HG03108 (cell line): ENCODE data around the gene ATP6V0E2.

Experiments used
- ATAC-seq: cut with Tn5 transposase; IDR thresholded peaks from one replicate; pipeline ENCODE4 v1.9.1; 2021; ENCODE audit warnings: moderate library complexity; ENCODE audit not compliant: unreplicated experiment

ATP6V0E2 gene

DNA sequence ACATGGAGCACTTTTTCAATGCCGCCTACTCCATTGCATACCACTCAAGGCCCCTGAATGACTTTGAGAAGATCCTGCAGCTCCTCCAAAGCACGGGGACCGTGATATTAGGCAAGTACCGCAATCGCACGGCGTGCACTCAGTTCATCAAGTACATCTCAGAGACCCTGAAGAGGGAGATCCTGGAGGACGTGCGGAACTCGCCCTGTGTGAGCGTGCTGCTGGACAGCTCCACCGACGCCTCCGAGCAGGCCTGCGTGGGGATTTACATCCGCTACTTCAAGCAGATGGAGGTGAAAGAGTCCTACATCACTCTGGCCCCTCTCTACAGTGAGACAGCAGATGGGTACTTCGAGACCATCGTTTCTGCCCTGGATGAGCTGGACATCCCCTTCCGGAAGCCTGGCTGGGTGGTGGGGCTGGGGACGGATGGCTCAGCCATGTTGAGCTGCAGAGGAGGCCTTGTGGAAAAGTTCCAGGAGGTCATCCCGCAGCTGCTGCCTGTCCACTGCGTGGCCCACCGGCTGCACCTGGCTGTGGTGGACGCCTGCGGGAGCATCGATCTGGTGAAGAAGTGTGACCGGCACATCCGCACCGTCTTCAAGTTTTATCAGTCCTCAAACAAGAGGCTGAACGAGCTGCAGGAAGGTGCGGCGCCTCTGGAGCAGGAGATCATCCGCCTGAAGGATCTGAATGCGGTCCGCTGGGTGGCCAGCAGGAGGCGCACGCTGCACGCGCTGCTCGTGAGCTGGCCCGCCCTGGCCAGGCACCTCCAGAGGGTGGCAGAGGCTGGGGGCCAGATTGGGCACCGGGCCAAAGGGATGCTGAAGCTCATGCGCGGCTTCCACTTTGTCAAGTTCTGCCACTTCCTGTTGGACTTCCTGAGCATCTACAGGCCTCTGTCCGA, 12.7 kb upstream of the ATP6V0E2 start:
- ATAC-seq, result no peak

DNA sequence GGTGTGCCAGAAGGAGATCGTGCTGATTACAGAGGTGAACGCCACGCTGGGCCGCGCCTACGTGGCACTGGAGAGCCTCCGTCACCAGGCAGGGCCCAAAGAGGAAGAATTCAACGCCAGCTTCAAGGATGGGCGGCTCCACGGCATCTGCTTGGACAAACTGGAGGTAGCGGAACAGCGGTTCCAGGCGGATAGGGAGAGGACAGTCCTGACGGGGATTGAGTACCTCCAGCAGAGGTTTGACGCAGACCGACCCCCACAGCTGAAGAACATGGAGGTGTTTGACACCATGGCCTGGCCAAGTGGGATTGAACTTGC, 12.1 kb upstream of the ATP6V0E2 start:
- no peak for ATAC-seq

DNA sequence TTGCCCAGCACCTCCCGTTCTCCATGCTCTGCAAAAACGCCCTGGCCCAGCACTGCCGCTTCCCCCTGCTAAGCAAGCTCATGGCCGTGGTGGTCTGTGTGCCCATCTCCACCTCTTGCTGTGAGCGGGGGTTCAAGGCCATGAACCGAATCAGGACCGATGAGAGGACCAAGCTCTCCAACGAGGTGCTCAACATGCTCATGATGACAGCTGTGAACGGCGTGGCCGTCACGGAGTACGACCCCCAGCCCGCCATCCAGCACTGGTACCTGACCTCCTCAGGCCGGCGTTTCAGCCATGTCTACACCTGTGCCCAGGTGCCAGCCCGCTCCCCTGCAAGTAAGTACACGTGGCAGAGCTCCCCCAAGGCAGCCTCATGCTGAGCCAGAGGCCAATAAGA, 11.6 kb upstream of the ATP6V0E2 start:
- ATAC-seq, result no peak

DNA sequence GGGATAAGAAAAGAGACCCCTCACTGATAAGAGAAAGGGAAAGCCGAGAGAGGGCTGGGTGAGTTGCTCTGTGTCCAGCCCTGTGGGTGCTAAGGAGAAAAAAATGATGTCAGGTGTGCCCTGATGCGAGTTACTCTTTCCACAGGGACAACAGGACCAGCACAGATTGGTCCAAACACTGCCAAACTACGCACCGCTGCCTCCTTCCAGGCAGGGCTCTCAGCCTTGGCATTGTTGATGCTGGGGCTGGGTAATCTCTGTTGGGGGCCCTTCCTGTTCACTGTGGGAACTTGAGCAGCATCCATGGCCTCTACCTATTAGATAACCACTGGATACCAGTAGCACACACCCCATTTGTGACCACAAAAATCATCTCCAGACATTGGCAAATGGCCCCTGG, 10.3 kb upstream of the ATP6V0E2 start:
- no peak for ATAC-seq

DNA sequence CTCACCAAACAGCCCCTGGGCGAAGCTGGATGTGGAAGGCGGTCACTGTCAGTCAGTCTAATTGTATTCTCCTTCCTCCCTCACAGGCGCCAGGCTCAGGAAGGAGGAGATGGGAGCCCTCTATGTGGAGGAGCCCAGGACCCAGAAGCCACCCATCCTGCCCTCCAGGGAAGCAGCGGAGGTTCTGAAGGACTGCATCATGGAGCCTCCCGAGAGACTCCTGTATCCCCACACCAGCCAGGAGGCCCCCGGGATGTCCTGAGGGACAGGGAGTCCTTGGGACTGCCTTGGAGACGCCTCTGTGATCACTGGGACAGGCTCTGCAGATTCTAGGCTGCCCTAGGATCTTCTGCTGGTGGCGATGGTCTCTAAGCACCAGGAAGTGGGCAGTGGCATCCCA, 9.7 kb upstream of the ATP6V0E2 start:
- no peak for ATAC-seq

DNA sequence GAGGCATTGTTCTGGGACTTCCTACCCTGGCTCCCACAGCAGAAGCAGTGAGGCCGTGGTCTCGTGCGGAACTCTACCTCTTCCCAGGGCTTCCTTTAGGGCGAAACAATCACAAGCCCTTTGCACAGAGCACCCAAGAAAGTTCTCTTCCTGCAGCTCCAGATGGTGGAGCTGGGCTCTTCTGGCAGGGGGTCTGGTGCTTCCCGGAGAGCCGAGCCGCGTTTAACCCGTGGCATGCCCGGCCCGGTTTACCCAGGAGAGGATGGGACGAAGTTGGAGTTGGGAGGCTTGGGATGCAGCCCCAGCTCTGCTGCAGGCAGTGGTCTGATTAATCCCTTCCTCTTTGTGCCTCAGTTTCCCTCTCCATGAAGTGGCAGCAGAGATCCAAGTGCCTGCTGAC, 9.0 kb upstream of the ATP6V0E2 start:
- no peak for ATAC-seq

DNA sequence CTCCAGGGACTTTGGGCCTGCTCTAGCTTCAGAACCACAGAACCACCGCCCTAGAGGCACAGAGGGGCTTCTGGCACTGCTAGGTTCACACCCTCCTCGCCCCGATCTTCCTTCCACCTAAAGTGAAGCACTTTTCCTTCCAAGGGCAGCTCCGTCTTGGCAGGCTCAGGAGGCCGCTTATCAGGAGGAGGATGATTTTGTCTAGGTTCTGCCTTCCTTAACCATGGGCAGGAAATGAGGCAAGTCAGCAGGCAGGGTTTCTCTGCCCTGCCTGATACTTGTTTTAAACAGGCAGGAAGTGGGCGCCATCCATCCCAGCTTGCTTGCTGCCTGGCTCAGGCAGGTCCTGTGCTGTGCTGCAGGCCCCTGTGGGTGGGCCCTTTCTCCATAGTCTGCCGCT, 8.3 kb upstream of the ATP6V0E2 start:
- no peak for ATAC-seq

DNA sequence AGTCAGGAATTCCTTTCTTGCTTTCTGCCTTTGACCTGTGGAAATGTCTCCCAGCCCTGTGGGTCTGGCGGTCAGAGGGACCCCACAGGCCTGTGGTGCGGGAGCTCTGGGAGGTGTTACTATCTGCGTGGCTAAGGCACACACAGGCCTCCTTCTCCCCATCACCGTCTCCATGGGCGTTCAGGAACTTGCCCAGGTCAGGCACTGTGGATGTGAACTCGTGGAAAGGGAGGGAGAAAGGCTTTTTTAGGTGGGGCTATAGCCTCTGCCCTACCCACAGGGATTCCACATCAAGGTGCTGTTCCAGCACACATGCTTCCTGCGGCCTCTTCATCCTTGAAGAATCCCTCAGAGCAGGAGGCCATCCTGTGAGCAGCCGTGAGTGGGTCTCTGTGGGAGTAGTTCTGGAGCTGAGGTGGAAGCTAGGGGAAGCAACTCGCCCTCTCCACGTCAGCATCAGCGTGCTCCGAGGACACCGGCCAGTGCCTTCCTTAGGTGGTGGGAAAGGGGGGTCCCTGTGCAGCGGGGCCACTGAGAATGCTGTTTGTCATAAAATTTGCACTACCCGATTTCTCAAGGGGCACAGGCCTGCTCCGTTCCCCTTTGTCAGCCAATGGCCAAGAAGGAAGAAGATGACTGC, 7.5 kb upstream of the ATP6V0E2 start:
- ATAC-seq, result no peak

DNA sequence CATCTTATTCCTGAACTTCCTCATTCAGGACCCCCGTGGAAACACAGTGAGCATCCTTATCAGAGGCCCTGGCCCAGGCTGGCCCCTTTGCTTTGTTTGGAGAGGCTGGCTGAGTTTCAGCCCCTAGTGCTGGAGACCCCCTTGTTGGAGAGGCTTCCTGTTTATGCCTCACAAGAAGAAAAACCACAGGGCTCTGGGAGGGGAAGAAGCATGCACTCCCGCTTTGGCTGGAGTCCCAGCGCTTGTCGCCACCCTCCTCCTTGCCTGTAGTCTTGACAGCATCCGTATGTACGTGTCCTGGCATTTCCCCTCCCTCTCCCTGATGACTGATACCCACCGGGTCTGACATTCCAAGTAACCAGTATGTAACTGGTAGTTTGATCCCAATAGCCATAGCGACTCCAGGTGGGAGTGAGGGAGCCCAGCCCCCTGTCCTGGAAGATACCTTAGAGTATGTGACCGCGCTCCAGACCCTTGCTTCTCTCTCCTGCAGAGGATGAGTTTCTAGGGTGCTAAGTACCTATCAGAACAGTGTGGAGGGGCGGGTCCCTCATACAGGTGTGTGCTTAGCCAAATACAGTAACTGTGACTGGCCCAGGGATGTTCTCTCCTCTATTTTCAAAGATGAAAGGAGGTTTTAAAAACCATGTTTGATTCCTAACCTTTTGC, 6.9 kb upstream of the ATP6V0E2 start:
- ATAC-seq, result no peak

DNA sequence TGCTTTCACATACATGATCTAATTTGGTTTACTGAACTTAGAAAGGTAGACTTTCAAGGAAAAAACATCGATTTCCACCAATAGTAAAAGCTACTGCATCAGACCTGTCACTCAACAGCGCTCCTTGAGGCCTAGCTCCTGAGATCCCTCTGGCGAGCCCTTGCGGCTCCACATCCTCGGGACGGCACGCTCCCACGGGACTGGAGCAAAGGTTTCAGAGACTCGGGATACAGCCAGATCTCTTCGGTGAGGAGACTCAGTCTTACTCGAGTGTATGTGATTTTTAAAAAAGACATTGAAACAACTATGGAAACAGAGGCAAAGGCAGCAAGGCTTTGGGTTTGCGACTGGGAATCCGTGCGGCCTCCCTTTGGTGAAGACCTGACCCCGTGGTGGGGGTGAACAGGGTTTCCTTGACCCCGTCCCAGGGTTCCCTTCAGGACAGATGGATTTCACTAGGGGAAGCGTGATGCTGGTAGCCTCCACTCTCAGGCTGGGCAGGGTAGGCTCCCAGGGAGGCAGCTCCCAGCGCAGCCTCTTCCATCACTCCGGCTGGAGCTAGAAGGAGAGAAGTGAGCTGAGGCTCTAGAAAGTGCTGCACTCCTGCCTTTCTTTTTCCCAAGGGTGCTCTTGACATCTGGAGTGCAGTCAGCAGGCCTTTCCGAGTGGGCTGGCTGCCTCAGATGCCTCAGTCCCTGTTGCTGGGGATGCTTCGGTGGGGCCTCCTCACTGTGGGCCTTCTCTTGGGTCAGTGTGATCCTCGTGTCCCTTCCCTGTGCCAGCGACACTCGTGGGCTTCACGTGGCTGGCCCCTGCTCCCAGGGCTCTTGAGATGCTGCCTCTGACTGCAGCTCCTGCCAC, 5.8 kb upstream of the ATP6V0E2 start:
- ATAC-seq, result no peak

DNA sequence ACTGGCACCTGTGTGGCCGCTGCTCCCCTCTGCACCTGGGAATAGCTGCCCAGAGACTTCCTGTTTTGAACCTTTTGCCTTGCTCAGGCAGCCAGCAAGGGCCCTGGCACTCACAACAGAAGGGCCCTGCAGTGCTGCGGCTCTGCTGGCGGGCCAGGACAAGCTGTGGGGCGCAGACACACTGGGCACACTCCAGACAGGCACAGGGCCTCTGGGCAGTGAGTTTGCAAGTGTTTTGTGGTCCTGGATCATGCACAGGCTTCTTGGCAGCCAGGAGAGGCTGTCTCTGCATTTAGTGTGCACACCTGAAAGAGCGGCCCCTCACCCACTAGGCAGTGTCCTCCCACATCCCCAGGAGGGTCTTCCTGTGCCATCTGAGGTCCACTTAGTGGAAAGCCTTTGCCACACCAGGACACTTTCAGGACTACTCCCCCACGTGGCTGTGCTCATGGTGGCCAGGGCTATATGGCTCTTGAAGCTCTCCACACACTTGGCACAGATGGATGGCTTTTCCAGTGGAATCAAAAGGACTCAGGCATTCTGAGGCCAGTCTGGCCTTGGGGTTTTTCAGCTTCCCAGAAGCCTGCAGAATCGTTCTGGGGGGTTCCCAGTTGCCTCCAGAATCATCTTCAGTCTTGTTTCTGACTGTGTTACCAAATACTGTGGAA, 5.0 kb upstream of the ATP6V0E2 start:
- ATAC-seq, result no peak

DNA sequence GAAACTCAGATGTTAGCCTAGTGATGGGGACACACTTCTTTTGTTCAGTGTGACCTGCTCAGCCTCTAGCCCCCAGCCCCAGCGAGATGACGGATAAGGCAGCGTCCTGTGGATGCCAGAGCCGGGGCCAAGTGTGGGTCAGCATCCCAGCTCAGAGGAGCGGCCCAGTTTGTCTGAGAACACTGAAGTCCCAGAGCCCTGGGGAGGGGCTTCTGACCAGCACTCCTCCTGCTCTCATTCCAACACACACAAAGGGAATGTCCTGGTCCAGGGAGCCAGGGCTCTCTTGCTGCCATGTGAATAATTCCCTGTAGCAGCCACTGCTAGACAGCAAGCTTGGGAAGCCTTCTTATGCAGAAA, 4.5 kb upstream of the ATP6V0E2 start:
- no peak for ATAC-seq

DNA sequence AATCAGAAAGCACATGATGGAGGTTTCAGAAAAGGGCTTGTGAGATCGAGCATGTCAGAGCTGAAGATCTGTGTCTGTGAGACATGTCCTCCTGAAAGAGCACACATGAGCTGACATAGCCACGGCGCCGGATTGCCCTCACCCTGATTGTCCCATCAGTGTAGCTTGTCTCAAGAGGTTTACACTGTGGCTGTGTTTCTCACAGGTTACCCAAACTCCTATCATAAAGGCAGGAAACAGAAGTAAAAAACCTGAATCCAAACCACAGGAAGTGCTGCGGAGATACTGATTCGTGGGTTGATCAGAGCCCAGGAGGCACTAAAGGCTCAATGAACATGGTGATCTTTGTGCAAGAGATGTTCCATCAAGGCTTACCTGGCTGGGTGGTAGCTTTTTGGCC, 3.9 kb upstream of the ATP6V0E2 start:
- ATAC-seq, result no peak

DNA sequence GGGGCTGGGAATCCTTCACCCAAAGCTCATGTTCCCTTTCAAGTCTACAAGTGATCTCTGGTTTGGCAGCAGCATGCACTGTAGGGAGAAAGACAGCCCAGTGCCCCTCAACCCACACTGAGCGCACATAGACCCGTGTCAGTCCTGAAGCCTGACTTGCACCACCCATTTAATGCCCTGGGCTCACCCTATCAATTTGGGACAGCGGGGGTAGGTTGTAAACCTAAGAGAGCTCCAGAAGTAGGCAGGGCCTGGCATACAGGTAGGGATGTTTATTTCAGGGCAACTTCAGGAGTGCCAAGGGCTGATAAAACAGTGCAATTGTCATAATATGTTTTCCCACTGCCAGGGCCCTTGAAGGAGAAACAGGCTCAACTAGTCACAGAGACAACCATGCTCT, 3.5 kb upstream of the ATP6V0E2 start:
- ATAC-seq, result no peak

DNA sequence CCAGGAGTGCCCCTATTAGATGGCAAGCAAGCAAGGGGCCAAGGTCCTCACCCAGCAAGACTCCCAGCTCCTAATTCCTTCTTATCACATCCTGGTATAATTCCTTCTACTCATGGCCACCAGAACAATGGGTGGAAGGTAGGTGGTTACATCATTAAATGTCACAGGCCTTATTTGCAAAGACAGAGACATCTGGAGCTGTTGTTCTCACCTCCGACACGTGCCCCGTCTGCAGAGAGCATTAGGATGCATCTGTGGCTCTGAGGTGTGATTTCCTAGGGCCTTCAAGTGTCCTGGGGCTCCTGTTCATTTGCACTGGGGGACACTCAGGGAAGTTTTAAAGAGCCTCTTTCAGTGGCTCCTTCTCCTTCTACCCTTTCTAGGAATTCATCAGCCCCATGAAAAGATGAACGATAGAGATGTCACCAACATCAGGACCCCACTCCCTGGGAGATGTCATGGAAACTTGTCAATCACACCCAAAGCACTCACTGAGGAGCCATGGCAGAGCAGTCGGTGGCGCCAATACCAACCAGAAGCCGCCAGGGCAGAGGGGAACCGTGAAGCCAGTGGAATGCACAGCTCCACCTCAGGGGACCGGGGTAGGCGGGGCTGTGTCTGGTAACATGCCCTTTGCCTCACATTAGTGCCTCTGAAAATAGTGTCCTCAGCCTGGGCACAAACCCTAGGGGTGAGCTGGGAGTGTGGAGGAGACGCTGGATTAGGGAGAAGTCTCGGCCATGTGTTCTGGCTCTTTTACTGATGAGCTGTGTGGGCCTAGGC, 2.9 kb upstream of the ATP6V0E2 start:
- ATAC-seq, result no peak

DNA sequence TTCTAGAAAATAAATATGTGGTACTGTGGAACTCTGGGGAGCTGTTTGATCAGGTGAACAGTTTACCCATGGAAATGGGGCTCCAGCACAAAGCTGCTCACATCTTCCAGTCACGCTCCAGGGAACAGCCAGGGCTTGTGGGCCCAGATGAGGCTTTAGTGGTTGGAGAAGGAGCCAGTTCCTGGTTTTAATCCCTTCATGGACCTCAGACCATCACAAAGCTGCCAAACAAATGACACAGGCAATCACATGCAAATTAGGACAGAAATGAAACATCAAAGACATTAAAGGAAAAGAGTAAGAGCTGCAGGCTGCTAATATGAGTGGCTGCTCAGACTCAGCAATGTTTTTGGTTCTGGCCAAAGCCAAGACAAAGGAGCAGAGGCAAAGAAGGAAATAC, 2.2 kb upstream of the ATP6V0E2 start:
- no peak for ATAC-seq

DNA sequence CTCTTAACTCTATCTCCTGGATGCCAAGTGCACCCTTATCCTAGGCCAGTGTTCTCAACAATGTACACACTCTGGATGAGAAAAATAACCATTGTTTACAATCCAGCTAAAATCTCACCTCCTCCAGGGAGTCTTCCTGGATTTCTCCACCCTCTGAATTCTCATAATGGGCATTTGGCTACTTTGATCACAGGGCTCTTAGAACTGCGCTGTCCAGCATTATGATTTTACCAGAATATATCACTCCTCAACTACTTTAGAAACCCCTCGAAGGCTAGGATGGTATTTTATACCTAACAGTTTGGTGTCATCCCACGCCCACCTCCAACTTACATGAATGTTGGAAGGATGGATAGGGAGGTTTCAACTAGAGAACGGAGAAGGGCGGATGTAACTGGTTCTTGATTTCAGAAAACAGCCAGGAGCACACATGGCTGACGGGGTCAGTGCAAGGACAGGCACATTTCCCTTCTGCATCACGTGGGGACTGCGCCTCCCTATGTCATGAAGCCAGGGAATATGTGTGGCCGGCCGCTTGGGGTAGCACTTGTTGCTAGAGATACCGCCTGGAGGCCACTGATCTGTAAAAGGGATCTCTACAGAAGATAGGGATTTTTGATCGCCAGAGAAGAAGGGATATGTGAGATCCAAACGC, 1.2 kb upstream of the ATP6V0E2 start:
- no peak for ATAC-seq

DNA sequence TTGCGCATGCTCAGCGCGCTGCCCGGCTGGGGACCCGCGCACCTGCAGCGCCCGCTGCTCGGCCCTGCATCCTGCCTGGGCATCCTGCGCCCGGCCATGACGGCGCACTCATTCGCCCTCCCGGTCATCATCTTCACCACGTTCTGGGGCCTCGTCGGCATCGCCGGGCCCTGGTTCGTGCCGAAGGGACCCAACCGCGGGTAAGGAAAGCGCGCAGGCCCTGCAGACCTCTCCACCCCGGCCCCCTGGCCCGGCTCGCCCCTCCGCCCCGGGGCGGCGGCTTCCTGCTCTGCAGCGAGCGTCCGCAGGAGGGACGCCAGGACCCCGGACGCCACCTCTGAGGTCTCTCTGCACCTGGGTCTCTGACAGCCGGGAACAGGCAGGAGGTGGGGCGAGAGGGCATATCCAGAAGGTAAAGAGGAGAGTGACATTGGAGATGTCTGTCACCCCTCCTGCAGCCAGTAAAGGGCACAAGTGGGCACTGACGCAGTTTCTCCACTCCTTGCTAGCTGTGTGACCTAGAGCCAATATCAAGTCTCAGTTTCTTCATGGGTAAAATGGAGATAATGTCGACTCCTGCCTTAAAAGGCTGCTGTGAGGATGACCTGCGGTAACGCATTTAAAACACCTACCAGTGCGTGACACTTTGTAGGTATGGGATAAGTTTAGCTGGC, 338 bp downstream of the ATP6V0E2 start:
- peak; percentile 15 for ATAC-seq

DNA sequence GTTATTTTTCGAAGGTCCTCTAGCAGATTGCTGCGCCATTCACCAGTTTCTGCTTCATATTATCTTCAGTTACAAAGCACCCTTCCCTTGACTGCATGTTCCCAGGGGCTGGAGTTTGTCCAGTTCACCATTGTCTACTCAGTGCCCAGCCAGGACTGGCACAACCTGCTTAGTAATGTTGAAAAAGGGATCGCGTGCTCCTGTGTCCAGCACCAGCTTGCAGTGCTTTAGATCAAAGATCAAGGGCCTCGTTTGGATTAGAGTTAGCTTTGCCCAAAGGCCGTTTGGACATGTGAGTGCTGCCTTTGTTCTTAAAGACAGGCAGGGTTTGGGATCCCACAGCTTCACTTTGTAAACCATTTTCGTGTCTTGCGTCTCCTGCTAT, 867 bp downstream of the ATP6V0E2 start:
- no peak for ATAC-seq
